HepG2 (cell line): ENCODE measurements around the gene NAV3. TPM values are rescaled to one million over a fixed set of nuclear protein-coding genes. Genes with fewer than 3 reads are reported as not detected.

Experiments used
- ATAC-seq: fragments of 200-7000 bp; cut with Tn5 transposase; 3 replicates; pipeline ENCODE4 v1.9.1; 2020; ENCODE audit warnings: mild to moderate bottlenecking, moderate library complexity
- BruUV-seq: library from RNA; stranded (reverse); fragments of 400-500 nt; replicated peaks from 2 replicates; lab custom pipeline; 2021; lab: Mats Ljungman, UMichigan
- CTCF ChIA-PET: fragments of 300-600 bp; formaldehyde crosslinking; extraction: SDS; loops from one replicate; lab custom pipeline; 2021; ENCODE audit warnings: low total read pairs, inconsistent platforms, low intra/inter-chr PET ratio; lab: Yijun Ruan, JAX
- POLR2A ChIA-PET: fragments of 350-600 bp; sonication (Branson Sonifier 250); formaldehyde crosslinking; loops from one replicate; lab custom pipeline; 2020; ENCODE audit warnings: antibody characterized with exemption, inconsistent platforms; lab: Yijun Ruan, JAX
- DNase-seq: peaks from one replicate; pipeline ENCODE4 v3.0.0-alpha.2; 2015; ENCODE audit warnings: low spot score
- FAIRE-seq: peaks from 3 replicates; lab custom pipeline; 2011; peaks lifted over from hg19 to GRCh38; lab: Jason Lieb, UNC
- H2AFZ ChIP-seq: one replicate; pipeline ENCODE4 v1.6.1; 2011; ENCODE audit warnings: low read length, inconsistent platforms
- H3K27ac ChIP-seq: fragments of 300-600 bp; 3 replicates; pipeline ENCODE4 v1.8.0; 2011; ENCODE audit warnings: mixed run types, mild to moderate bottlenecking, mixed read lengths, low read length, inconsistent platforms; ENCODE audit not compliant: insufficient read depth; ENCODE audit errors: extremely low read length
- H3K27me3 ChIP-seq, 2 experiments: fragments of 200-600 bp in 1 of 2; 2 replicates in 1 of 2; 3 replicates in 1 of 2; pipeline versions ENCODE4 v1.6.0 to v1.8.0; 2011; ENCODE audit warnings: low read length in 2 of 2, mild to moderate bottlenecking in 2 of 2, moderate library complexity in 2 of 2, inconsistent platforms in 1 of 2; ENCODE audit not compliant: insufficient read depth in 2 of 2, control insufficient read depth in 1 of 2
- H3K36me3 ChIP-seq, 2 experiments: fragments of 200-600 bp in 1 of 2; replicated peaks in 1 of 2; 2 replicates in 1 of 2; 3 replicates in 1 of 2; pipeline versions ENCODE4 v1.5.1 to v1.8.0; 2011; ENCODE audit warnings: low read length in 2 of 2, inconsistent platforms in 1 of 2; ENCODE audit not compliant: insufficient read depth in 2 of 2, control insufficient read depth in 1 of 2
- H3K4me1 ChIP-seq: 2 replicates; pipeline ENCODE4 v1.5.1; 2012; ENCODE audit warnings: low read length, inconsistent platforms; ENCODE audit not compliant: insufficient read depth
- H3K4me2 ChIP-seq: 2 replicates; pipeline ENCODE4 v1.6.0; 2011; ENCODE audit warnings: low read depth, low read length, inconsistent platforms
- H3K4me3 ChIP-seq, 3 experiments: fragments of 200-600 bp in 1 of 3; sonication (generic), shearing (Covaris generic) in 1 of 3; replicated peaks in 1 of 3; 2 replicates each; pipeline ENCODE4 v1.5.1; 2011 to 2016; ENCODE audit warnings: low read length in 3 of 3, inconsistent platforms in 2 of 3, low read depth in 2 of 3, mild to moderate bottlenecking in 2 of 3, control low read depth in 1 of 3, mixed read lengths in 1 of 3; ENCODE audit not compliant: insufficient read depth in 1 of 3
- H3K79me2 ChIP-seq: one replicate; pipeline ENCODE4 v1.6.1; 2011; ENCODE audit warnings: low read length, inconsistent platforms; ENCODE audit not compliant: insufficient read depth
- H3K9ac ChIP-seq: 2 replicates; pipeline ENCODE4 v1.6.0; 2011; ENCODE audit warnings: mild to moderate bottlenecking, low read depth, low read length, inconsistent platforms; ENCODE audit not compliant: insufficient read depth
- H3K9me3 ChIP-seq: 2 replicates; pipeline ENCODE4 v1.5.1; 2012; ENCODE audit warnings: mild to moderate bottlenecking, low read length
- H4K20me1 ChIP-seq: 2 replicates; pipeline ENCODE4 v1.6.0; 2011; ENCODE audit warnings: inconsistent platforms, mild to moderate bottlenecking, low read length, moderate library complexity; ENCODE audit not compliant: insufficient read depth
- NFE2 ChIP-seq: sonication (generic); formaldehyde crosslinking; IDR thresholded peaks from 2 replicates; pipeline ENCODE4 v1.4.0; 2020; ENCODE audit warnings: missing genetic modification reagents
- NRL ChIP-seq: sonication (generic); formaldehyde crosslinking; IDR thresholded peaks from 2 replicates; pipeline ENCODE4 v1.5.0; 2020; ENCODE audit warnings: missing genetic modification reagents, mild to moderate bottlenecking, moderate library complexity, borderline replicate concordance
- RARG ChIP-seq: sonication (generic); formaldehyde crosslinking; IDR thresholded peaks from 2 replicates; pipeline ENCODE4 v1.4.0; 2020; ENCODE audit warnings: low read depth, mild to moderate bottlenecking, missing genetic modification reagents
- SMC3 ChIP-seq: IDR thresholded peaks from 2 replicates; pipeline ENCODE4 v1.6.1; 2011; ENCODE audit warnings: low read length, improper control_type of control experiment
- STAG1 ChIP-seq: sonication (generic); formaldehyde crosslinking; IDR thresholded peaks from 2 replicates; pipeline ENCODE4 v1.4.0; 2020; ENCODE audit warnings: missing genetic modification reagents
- WGBS: methylation state at CpG from one replicate; pipeline ENCODE4 v1.1.6; 2017; ENCODE audit warnings: low lambda C conversion rate; 5-methylcytosine and 5-hydroxymethylcytosine counted together
- in situ Hi-C: cut with HindIII; loops from 2 replicates; pipeline ENCODE4 v1.10.0; 2017; ENCODE audit warnings: low pct_unique_long_range_greater_than_20kb; ENCODE audit not compliant: extremely low pct_ligation_motif_present
- intact Hi-C: fragments of 100-400 bp; cut with micrococcal nuclease; formaldehyde crosslinking; loops from one replicate; pipeline ENCODE4 v1.10.0; 2022; ENCODE audit not compliant: unreplicated experiment
- polyA plus RNA-seq, 8 experiments: library from polyadenylated mRNA; depleted of rRNA in 3 of 8; stranded (reverse) in 7 of 8; unstranded in 1 of 8; fragments of >200 nt; fragmentation: Illumina TruSeq in 4 of 8; extraction: Trizol in 4 of 8; gene quantifications; 2 replicates each; pipeline versions ENCODE4 v1.2.1 to v1.2.3, GENCODE V29; 2011 to 2016; ENCODE audit warnings: low read depth in 4 of 8, missing spikeins in 1 of 8, mixed read lengths in 1 of 8; ENCODE audit not compliant: insufficient read depth in 1 of 8
- total RNA-seq, 5 experiments: library from RNA; depleted of rRNA; stranded (reverse); fragments of >200 nt; fragmentation: Illumina TruSeq; extraction: Trizol; gene quantifications; 2 replicates each; pipeline ENCODE4 v1.2.3, GENCODE V29; 2016; ENCODE audit warnings: low read depth in 1 of 5
- TF ChIP-seq, protein P1 (sequence below): sonication (generic); formaldehyde crosslinking; IDR thresholded peaks from 2 replicates; pipeline ENCODE4 v1.5.0; 2020; ENCODE audit warnings: mild to moderate bottlenecking, missing genetic modification reagents, moderate library complexity
- TF ChIP-seq, protein P2 (sequence below): sonication (generic); formaldehyde crosslinking; IDR thresholded peaks from 2 replicates; pipeline ENCODE4 v1.8.0; 2022; ENCODE audit warnings: missing genetic modification reagents, low read depth, mild to moderate bottlenecking, borderline replicate concordance

Gene NAV3
- total and polyA plus RNA-seq, 2 of the 13 experiments (the other 11 are each of a cell fraction or from before 2014, with no cell fraction given), result 0.01 to 0.18 TPM

- Histone ChIP-seq H3K4me1 (no peaks in the 10 kb centered on the region), H3K4me3 (no peak overlapping the region), H3K9me3 (no peaks in the 10 kb centered on the region), H3K36me3 (no peaks in the 10 kb centered on the region), H3K79me2 (no peaks in the 10 kb centered on the region), H3K9ac (no peak overlapping the region), H4K20me1 (no peaks in the 10 kb centered on the region), H3K4me2 (no peak overlapping the region), H2AFZ (no peak overlapping the region), H3K27me3 (no peaks in the 10 kb centered on the region), H3K27ac (no peak overlapping the region)
- in situ Hi-C loops, result loop anchor here (10.0 kb wide), 1 partner anchor 1163 kb away; no protein-coding TSS in a partner anchor
- no TSS peak for BruUV-seq
- TF ChIP-seq NRL (CRISPR knock-in tag) (no peak), SMC3 (peak; percentile 51), STAG1 (peak; percentile 77), RARG (CRISPR knock-in tag) (no peak), NFE2 (no peak)
- TF ChIP-seq, protein P1, sequence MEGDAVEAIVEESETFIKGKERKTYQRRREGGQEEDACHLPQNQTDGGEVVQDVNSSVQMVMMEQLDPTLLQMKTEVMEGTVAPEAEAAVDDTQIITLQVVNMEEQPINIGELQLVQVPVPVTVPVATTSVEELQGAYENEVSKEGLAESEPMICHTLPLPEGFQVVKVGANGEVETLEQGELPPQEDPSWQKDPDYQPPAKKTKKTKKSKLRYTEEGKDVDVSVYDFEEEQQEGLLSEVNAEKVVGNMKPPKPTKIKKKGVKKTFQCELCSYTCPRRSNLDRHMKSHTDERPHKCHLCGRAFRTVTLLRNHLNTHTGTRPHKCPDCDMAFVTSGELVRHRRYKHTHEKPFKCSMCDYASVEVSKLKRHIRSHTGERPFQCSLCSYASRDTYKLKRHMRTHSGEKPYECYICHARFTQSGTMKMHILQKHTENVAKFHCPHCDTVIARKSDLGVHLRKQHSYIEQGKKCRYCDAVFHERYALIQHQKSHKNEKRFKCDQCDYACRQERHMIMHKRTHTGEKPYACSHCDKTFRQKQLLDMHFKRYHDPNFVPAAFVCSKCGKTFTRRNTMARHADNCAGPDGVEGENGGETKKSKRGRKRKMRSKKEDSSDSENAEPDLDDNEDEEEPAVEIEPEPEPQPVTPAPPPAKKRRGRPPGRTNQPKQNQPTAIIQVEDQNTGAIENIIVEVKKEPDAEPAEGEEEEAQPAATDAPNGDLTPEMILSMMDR (CRISPR knock-in tag), result peak; percentile 55
- TF ChIP-seq, protein P2, sequence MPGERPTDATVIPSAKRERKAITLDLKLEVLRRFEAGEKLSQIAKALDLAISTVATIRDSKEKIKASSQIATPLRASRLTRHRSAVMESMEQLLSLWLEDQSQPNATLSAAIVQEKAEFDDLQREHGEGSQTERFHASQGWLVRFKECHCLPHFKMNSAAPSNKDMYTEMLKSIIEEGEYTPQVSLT, result no peak
- DNase-seq (peak; percentile 2), FAIRE-seq (no peak), ATAC-seq (peak; percentile 60; the same call in 2 of the 3 replicates)
- intact Hi-C loops, result loop anchor here (1.0 kb wide), 1 partner anchor 1164 kb away; no protein-coding TSS in a partner anchor
- ChIA-PET CTCF (interaction anchor here (1.5 kb wide), 1 partner anchor 1164 kb away, joined by 3 read pairs; no protein-coding TSS in a partner anchor), POLR2A (no interaction called here)
- WGBS, result 0% methylated on average over 3 of the region's 3 CpGs
These were observed 351.0 kb downstream of the NAV3 start for GRCh38 chr12:78181544-78182162.
